Left ventricle myocardium superior (tissue), 1 donor: ENCODE data around the gene HSFX3. TPM values are rescaled to one million over a fixed set of nuclear protein-coding genes. Genes with fewer than 3 reads are reported as not detected.

Experiments
- ATAC-seq: fragments of 200-7000 bp; cut with Tn5 transposase; one replicate; pipeline ENCODE4 v1.9.1; 2020; ENCODE audit warnings: mild to moderate bottlenecking, moderate library complexity
- DNase-seq: peaks from one replicate; pipeline ENCODE4 v3.0.0-alpha.2; 2020
- intact Hi-C: fragments of 100-400 bp; cut with micrococcal nuclease; formaldehyde crosslinking; loops from one replicate; pipeline ENCODE4 v1.11.0; 2022
- total RNA-seq: library from RNA; stranded (reverse); fragmentation: NEBNext Ultra II Directional; extraction: Animal tissue kit (Norgen Biotek cat#: 25700); gene quantifications from one replicate; pipeline ENCODE4 v1.2.1, GENCODE V29; 2021
- donor health status: DM: no; HTN: yes; CAD: no; lungs with severe emphysema.

The HSFX3 gene
- total RNA-seq, 1 donor from 2014 or later, result not detected

GRCh38 chrX:149499766-149500165 is 50.0 kb downstream of the HSFX3 start:
- DNase-seq (no peak), ATAC-seq (no peak)
- intact Hi-C loops, result no loop called here

- ATAC-seq (no peak), DNase-seq (no peak)
- intact Hi-C loops, result no loop called here
Measured at GRCh38 chrX:149498767-149499166, 51.0 kb downstream of the HSFX3 start.

Other genes starting within 250 kb of the HSFX3 start
- 88.7 TPM for gene IDS, start 44.6 kb downstream of the HSFX3 start, total RNA-seq
- gene EOLA1, start 8.9 kb downstream of the HSFX3 start, total RNA-seq, result 29.6 TPM
- gene MAGEA9B, start 37.5 kb upstream of the HSFX3 start, total RNA-seq, result not detected
- not detected for gene HSFX2, start 45.4 kb upstream of the HSFX3 start, total RNA-seq
- gene TMEM185A, start 81.9 kb upstream of the HSFX3 start, total RNA-seq, result 35.2 TPM
- not detected for gene MAGEA11, start 162.1 kb upstream of the HSFX3 start, total RNA-seq
- gene HSFX1, start 224.1 kb upstream of the HSFX3 start, total RNA-seq, result 2.7 TPM
- gene MAGEA9, start 232.0 kb upstream of the HSFX3 start, total RNA-seq, result not detected